Pulmonary artery endothelial cell (primary cell): ENCODE data around the gene UBXN6. TPM values are rescaled to one million over a fixed set of nuclear protein-coding genes. Genes with fewer than 3 reads are reported as not detected.

ENCODE experiments used
- DNase-seq: peaks from one replicate; pipeline ENCODE4 v3.0.0-alpha.2; 2011; ENCODE audit warnings: low read depth, low spot score
- total RNA-seq: library from RNA; depleted of rRNA; stranded (reverse); fragments of >200 nt; gene quantifications from 2 replicates; pipeline ENCODE4 v1.2.3, GENCODE V29; 2014

Gene UBXN6
- total RNA-seq, 1 donor from 2014 or later, result 114 TPM

- DNase-seq, result peak; percentile 11
Observed at GRCh38 chr19:4456843-4457653, 546 bp downstream of the UBXN6 start.

GRCh38 chr19:4456476-4456842 is 1.1 kb downstream of the UBXN6 start:
- peak; percentile 19 for DNase-seq

DNA sequence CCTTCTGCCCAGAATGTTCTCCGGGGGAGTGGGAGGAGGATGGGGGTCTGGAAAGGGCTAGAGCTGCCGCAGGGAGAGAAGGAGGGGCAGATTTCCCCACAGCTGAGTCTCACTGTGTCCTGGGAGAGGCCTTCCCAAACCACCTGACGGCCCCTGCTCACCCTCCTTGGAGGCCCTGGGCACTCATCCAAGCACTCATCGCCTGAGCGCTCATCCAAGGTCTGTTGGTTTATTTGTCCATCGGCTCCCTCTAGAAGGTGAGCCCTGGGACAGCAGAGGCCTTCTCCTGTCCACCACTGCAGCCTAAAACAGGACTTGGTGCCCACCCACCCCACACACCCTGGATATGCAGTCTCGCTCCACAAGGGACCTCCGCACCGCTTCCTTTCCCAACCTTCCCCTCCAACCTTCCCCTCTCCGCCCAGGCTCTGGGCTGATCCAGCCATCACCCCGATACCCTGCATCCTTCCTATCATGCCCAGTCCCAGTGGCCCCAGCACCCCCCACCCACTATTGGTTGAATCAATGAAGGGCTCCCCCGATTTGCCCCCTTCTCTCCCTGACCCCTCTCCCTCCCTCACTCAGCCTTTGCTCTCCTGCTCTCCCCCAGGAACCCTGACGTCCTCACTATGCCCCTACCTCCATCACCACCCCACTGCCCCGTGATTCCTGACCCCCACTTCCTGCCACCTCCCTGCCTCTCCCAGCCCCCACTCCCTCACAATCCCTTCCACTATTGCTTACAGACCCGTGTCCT is 1.7 kb downstream of the UBXN6 start:
- DNase-seq, result no peak

DNA sequence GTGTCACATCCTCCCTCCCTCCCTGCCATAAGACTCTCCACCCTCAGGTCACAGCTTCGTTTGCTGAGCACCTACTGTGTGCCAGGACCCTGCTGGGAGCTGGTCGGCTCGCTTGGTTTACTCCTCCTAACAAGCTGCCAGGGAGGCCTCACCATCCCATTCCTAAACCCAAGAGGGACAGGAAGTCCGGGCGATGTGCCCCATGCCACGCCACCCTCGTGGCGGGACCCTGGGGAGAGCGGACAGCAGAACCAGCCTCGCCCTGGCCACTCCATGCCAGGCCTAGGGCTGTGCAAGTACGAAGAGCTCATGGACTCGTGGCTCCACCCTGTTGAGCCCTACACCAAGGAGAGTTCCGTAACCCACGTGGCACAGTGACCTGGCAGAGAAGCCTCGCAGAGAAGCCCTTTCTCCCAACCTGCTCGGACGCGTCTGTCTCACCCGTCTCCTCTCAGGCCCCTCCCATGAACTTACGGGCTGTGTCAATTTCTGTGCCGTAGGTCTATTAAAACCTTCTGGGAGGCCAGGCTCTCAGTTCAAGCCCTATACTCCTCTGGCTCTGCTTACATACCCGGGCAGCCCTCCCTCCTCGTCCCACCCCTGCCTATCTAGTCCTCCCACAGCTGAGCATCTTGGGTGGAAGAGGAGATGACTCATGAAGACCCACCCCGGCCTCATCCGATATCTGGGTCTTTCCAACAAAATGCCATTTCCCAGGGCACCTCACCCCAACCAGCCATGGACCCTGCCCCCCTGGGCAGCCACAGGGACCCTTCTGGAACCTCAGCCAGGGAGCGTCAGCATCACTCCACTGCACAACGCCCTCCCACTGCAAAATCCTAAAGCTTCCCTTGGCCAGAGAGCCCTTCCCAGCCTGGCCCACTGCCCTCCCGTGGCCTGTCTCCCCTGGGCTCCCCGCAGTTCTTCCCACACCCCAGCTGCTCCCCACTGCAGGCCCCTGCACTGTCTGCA is 2.6 kb downstream of the UBXN6 start:
- DNase-seq, result no peak

DNA sequence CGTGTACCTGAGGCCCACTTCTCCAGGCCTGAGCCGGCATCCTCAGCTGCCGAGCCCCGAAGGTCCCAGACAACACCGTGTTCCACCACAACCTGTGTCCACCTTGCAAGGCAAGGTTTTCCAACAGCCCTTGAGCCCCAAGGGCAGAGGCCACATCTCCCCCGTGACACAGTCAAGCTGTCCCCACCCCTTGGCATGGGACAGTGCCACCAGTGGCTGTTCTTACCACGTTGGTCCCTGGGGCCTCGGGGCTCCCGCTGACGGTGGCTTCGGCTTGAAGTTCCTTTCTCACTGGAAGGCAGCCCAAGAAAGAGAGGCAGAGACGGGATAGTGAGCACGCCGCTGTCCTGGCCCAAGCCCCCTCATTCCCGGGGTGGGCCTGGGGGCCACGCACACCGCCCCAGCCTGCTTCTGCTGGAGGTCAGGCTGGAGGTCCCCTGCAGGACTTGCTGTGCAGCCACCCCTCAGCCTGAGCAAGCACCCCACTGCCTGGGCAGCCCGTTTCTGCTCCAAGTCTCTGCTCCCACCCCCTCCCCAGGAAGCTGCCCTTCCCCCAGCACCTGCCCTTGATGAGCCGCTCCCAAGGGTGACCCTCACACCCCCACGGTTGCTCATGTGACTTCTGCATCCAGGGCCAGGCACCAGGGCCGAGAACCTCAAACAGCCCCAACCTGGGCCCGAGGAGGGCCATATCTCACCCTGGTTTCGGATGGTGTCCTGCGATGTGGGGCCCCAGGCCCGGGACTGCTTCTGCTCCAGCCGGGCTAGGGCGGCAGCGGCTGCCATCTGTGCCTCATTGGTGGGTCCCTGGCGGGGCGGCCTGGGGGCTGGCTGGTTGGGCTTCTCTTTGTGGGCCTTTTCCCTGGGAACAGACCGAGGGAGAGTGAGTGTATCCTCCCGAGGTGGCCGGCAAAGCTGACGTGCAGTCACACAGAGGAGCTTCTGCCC is 4.1 kb downstream of the UBXN6 start:
- no peak for DNase-seq

GRCh38 chr19:4452230-4452990 is 5.2 kb downstream of the UBXN6 start:
- DNase-seq, result no peak

- DNase-seq, result no peak
Observed at GRCh38 chr19:4449639-4450028, 8.0 kb downstream of the UBXN6 start.

- DNase-seq, result no peak
Observed at GRCh38 chr19:4449022-4449638, 8.5 kb downstream of the UBXN6 start.

DNA sequence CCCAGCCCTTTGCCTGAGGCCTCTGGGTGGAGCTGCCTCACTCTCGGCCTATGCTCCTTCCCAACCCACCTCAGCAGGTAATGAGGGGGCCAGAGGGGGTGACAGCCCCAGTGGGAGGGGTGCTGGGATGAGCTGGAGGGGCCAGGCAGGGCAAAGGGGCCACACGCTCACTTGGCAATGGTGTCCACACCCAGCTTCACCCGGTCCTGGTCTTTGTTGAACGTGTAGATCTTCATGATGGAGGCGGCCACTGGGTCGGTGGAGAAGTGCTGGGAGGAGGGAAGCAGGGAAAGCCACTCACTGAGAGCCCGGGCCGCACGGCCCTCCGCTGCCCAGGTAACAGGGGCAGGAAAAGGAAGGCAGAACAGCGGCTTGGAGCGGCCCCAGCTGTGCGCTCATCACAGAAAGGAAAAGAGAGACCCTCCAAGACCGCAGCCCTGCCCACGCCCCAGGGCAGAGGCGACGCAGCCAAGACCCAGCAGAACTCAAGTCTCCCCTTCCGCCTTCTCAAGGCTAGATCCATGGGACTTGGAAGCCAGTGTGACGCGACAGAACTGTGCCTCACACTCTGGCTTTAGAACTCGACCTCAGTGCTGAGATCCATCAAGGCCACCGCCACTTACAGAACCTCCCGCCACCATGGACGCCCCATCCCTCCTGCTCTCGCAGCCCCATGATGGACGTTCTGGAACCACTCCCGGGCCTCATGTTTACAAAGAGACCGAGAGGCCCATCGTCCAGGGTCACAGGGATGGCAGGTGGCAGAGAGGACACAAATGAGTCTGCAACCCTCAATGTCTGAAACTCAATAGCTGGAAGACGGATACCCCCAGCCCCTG is 9.2 kb downstream of the UBXN6 start:
- no peak for DNase-seq

DNA sequence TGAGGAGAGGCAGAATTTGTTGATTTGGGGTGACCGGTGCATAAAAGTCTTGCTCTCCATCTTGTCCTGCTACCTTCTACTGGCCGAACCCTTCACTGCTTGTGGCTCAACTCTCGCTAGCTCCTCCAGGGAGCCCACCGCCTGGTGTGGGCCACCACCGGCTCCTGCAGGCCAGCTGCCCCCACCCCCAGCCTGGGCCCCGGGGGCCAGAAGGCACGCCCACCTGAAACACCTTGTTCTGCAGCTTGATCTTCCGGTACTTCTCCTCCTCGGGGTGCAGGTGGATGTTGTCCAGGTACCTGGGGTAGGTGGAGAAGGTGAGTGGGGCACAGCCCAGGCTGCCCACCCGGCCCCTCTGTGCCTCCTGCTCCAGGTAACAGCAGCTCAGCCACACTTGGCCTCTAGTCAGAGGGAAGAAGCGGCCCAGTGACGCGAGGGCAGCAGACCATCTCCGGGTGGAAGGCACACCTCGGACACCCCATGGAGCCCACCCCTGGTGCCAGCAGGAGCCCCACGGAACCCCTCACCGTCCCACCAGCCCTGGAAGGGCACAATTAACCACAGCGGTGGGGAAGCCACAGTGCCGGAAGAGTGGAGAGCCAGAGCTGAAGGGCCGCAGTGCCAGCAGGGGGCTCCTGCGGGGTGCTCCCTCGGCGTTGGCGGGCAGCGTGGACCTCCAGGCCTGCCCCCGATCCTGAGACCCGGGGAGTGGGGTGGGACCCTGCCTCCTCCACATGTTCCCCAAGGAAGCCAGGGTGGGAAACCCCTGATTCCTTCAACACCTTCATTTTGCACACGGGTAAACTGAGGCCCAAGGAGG is 10.1 kb downstream of the UBXN6 start:
- DNase-seq, result no peak

DNA sequence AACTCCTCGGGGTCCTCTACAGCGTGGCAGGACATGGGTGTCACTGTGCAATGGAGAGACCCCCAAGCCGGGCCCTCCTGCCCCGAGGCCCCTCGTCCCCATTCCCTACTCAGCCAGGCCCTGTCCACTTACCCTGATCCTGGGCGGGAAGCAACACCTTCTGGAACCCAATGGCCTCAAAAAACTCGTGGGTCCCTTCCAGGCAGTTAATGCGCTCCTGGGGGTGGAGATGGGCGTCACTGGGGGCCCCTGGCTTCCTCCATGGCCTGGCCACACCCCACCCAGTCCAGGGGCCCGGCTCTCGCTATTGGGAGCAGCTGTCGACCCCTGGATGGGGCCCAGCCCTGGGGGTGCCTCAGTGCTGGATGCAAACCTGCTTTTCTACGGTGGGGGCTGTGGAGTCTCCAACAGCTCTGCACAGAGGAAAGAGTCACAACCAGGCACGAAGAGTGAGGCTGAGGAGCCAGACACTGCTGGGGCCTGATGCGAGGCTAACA is 10.8 kb downstream of the UBXN6 start:
- DNase-seq, result no peak

DNA sequence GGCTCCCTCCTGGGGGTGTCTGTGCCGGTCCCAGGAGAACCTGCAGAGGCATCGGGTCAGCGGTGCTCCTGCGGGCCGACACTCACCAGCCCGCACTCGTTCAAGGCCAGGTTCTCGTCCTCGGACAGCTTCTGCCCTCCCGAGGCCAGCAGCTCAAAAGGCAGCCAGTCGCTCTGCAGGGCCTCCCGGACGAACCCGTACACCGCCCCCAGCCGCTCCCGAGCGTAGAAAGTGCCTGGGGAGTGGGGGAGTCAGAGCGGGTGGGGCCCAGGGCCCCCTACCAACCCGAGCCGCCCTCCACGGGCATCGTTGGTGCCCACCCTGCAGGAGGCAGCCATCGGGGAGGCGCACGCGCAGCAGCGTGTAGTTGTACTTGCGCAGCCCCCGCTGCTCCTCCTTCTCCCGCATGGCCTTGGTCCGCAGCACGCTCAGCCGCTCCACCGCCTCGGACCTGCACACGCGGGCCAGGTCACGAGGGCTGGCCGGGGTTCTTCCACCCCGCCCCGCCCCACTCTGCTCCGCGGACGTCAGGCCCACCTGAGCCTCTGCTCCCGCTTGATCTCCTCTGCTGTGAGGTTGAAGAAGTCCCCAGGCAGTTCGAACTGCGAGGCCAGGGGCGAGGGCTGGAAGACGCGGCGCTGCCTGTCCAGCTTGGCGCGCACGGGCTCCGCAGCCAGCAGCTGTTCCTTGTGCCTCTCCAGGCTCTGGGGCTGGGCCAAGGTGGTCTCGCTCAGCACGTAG is 11.5 kb downstream of the UBXN6 start:
- DNase-seq, result no peak

DNA sequence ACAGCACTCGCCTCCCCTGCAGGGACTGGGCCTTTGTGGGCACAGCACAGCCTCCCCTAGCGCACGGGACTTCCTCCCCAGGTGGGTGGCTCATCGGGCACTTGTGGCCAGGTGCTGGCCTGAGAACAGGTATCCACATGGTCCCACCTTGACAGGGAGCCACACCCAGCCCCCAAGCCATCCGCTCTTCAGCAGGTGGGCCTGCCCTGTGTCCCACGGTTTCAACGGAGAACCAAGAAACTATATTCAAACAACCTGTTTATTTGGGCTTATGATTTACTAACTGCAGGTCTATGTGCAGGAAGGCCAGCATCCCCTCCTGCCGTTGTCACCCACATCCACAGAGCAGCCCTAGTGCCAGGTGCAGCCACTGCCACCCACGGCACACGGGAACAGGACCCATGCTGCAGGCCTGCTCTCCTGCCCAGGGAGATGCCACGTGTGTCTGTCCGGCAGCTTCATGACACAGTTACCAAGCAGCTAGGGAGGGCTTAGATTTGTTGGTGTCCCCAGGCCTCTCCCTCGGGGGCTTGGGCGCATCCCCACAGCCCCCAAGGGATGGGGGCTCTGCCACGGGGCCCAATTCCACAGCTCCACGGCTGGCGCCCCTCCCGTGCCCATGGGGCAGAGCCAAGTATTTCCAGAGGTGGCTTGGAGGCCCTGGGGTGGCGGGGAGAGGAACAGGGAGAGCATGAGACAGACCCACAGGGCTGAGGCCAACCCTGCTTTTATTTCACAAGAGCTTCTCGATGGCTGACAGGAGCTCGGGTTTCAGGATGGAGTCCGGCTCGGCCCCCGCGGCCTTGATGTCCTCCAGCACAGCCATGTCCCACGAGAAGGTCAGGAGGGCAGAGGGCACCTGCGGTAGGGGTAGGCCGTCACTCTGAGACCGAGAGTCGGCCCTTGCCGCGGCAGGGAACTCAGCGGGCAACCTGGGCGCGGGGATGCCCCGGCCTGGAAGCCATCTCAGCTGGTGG is 12.5 kb downstream of the UBXN6 start:
- DNase-seq, result no peak

DNA sequence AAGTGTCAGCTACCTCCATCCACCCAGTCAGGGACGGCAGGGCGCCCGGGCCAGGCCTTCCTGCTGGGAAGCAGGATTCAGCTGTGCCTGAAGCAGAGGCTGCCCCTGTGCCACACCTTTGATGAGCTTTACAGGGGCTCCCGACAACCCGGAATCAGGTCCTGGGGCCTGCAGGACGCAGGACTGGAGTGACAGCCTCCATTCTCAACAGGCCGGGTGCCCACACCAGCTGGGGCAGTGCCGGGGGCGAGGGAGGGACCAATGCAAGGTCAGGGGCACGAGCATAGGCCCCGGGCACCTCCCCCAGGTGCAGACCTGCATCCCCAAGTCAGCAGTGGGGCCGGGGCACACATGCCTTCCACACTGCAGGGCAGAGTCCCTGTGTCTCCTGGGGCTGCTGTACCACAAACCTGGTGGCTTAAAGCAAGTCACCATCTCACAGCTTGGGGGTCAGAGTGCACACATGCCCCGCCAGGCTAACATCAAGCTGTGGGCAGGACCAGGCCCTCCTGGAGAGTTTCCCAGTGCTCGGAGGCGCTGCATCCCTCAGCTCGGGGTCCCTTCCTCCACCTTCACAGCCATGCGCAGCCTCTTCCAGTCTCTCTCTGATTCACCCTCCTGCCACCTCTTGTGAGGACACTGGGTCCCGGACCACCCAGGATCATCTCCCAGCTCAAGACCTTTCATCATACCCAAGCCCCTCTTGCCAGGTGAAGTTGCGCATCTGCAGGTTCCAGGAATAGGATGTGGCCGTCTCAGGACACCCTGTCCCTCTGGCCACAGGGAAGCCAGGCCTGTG is 13.4 kb downstream of the UBXN6 start:
- DNase-seq, result no peak

DNA sequence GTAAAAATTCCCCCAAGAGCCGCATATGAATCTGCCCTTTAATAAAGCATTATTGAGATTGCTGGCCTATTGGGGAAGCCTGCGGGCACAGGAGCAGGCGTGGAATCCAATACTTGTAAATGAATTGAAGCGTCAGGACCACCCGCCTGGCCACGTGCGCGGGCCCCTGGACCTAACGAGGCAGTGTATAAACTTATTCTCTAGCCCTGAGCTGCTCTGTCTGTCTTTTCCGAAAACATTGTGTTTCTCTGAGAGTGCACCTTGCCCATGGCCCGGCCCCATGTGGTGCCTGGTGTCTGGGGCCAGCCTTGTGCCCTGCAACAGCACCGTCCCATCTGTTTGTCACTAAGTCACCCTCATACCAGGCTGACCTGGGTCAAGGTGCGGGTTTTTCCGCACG is 14.4 kb downstream of the UBXN6 start:
- DNase-seq, result no peak
